HepG2 (cell line): ENCODE data around the gene PPP3CB. TPM values are rescaled to one million over a fixed set of nuclear protein-coding genes. Genes with fewer than 3 reads are reported as not detected.
A peak's percentile ranks its signal among the peaks of the same experiment; 100 is the strongest.

Experiments
- CREM ChIP-seq, 2 experiments: sonication (generic) in 1 of 2; formaldehyde crosslinking in 1 of 2; IDR thresholded peaks; 2 replicates each; pipeline versions ENCODE4 v1.4.0 to v1.6.1; 2016 to 2020; ENCODE audit warnings: antibody characterized with exemption in 1 of 2, mild to moderate bottlenecking in 1 of 2, missing genetic modification reagents in 1 of 2
- FOXJ3 ChIP-seq: sonication (generic); formaldehyde crosslinking; IDR thresholded peaks from 2 replicates; pipeline ENCODE4 v1.4.0; 2020; ENCODE audit warnings: missing genetic modification reagents, mild to moderate bottlenecking, borderline replicate concordance
- GATA4 ChIP-seq: sonication (generic); IDR thresholded peaks from 2 replicates; pipeline ENCODE4 v1.6.1; 2016; ENCODE audit warnings: antibody characterized with exemption, low read depth, borderline replicate concordance
- MAZ ChIP-seq, 2 experiments: sonication (generic) in 1 of 2; formaldehyde crosslinking in 1 of 2; IDR thresholded peaks; 2 replicates each; pipeline versions ENCODE4 v1.5.0 to v1.6.1; 2012 to 2020; ENCODE audit warnings: low read depth in 2 of 2, mild to moderate bottlenecking in 2 of 2, borderline replicate concordance in 1 of 2, improper control_type of control experiment in 1 of 2, low read length in 1 of 2, missing genetic modification reagents in 1 of 2, moderate library complexity in 1 of 2
- MXI1 ChIP-seq: IDR thresholded peaks from 3 replicates; pipeline ENCODE4 v1.6.1; 2012; ENCODE audit warnings: low read depth, low read length, inconsistent platforms, borderline replicate concordance
- NR2F1 ChIP-seq, 2 experiments: fragments of 450-650 bp in 1 of 2; formaldehyde crosslinking in 1 of 2; IDR thresholded peaks; 2 replicates each; pipeline versions ENCODE4 v1.5.0 to v1.6.1; 2016 to 2020; ENCODE audit warnings: mild to moderate bottlenecking in 1 of 2, missing compliant biosample characterization in 1 of 2, missing genetic modification reagents in 1 of 2, moderate library complexity in 1 of 2
- SMAD1 ChIP-seq: sonication (generic); formaldehyde crosslinking; IDR thresholded peaks from 2 replicates; pipeline ENCODE4 v1.4.0; 2020; ENCODE audit warnings: missing genetic modification reagents, low read depth, mild to moderate bottlenecking, borderline replicate concordance
- SNRNP70 ChIP-seq: fragments of 200-400 bp; formaldehyde crosslinking; IDR thresholded peaks from 2 replicates; pipeline ENCODE4 v1.6.1; 2017; ENCODE audit warnings: mild to moderate bottlenecking, low read depth, low read length, moderate library complexity
- TMF1 ChIP-seq: sonication (generic); formaldehyde crosslinking; IDR thresholded peaks from 2 replicates; pipeline ENCODE4 v1.8.1; 2022; ENCODE audit warnings: low read depth, missing genetic modification reagents
- ZFYVE20 ChIP-seq: sonication (generic); formaldehyde crosslinking; IDR thresholded peaks from 2 replicates; pipeline ENCODE4 v1.8.0; 2023; ENCODE audit warnings: low read depth, mild to moderate bottlenecking, moderate library complexity, missing genetic modification reagents, borderline replicate concordance
- ZMAT5 ChIP-seq: sonication (generic); formaldehyde crosslinking; IDR thresholded peaks from 2 replicates; pipeline ENCODE4 v1.5.0; 2020; ENCODE audit warnings: mild to moderate bottlenecking, low read depth, missing genetic modification reagents, borderline replicate concordance
- ZNF296 ChIP-seq: sonication (generic); formaldehyde crosslinking; conservative IDR thresholded peaks from 2 replicates; pipeline ENCODE4 v1.5.0; 2020; ENCODE audit warnings: mild to moderate bottlenecking, missing genetic modification reagents
- ZNF512B ChIP-seq: sonication (generic); formaldehyde crosslinking; IDR thresholded peaks from 2 replicates; pipeline ENCODE4 v1.5.1; 2020; ENCODE audit warnings: missing genetic modification reagents, mild to moderate bottlenecking, borderline replicate concordance
- ZNF550 ChIP-seq: sonication (generic); formaldehyde crosslinking; IDR thresholded peaks from 2 replicates; pipeline ENCODE4 v1.4.0; 2020; ENCODE audit warnings: mild to moderate bottlenecking, missing genetic modification reagents, borderline replicate concordance
- ZNF558 ChIP-seq: sonication (generic); formaldehyde crosslinking; IDR thresholded peaks from 2 replicates; pipeline ENCODE4 v1.9.0; 2022; ENCODE audit warnings: mild to moderate bottlenecking, missing genetic modification reagents, borderline replicate concordance
- ZNF562 ChIP-seq: sonication (generic); formaldehyde crosslinking; IDR thresholded peaks from 2 replicates; pipeline ENCODE4 v1.8.0; 2022; ENCODE audit warnings: missing genetic modification reagents, borderline replicate concordance
- ZNF616 ChIP-seq: sonication (generic); formaldehyde crosslinking; IDR thresholded peaks from 2 replicates; pipeline ENCODE4 v1.5.0; 2020; ENCODE audit warnings: low read depth, mild to moderate bottlenecking, missing genetic modification reagents
- ZSCAN9 ChIP-seq: IDR thresholded peaks from 2 replicates; pipeline ENCODE4 v1.6.1; 2016; ENCODE audit warnings: borderline replicate concordance
- polyA plus RNA-seq, 8 experiments: library from polyadenylated mRNA; depleted of rRNA in 3 of 8; stranded (reverse) in 7 of 8; unstranded in 1 of 8; fragments of >200 nt; fragmentation: Illumina TruSeq in 4 of 8; extraction: Trizol in 4 of 8; gene quantifications; 2 replicates each; pipeline versions ENCODE4 v1.2.1 to v1.2.3, GENCODE V29; 2011 to 2016; ENCODE audit warnings: low read depth in 4 of 8, missing spikeins in 1 of 8, mixed read lengths in 1 of 8; ENCODE audit not compliant: insufficient read depth in 1 of 8
- total RNA-seq, 5 experiments: library from RNA; depleted of rRNA; stranded (reverse); fragments of >200 nt; fragmentation: Illumina TruSeq; extraction: Trizol; gene quantifications; 2 replicates each; pipeline ENCODE4 v1.2.3, GENCODE V29; 2016; ENCODE audit warnings: low read depth in 1 of 5
- TF ChIP-seq, protein P1 (sequence below): sonication (generic); formaldehyde crosslinking; IDR thresholded peaks from 2 replicates; pipeline ENCODE4; 2020; ENCODE audit warnings: missing genetic modification reagents, mild to moderate bottlenecking, borderline replicate concordance

The PPP3CB gene
- total and polyA plus RNA-seq, 2 of the 13 experiments (the other 11 are each of a cell fraction or from before 2014, with no cell fraction given): 8.7 to 11.4 TPM

DNA sequence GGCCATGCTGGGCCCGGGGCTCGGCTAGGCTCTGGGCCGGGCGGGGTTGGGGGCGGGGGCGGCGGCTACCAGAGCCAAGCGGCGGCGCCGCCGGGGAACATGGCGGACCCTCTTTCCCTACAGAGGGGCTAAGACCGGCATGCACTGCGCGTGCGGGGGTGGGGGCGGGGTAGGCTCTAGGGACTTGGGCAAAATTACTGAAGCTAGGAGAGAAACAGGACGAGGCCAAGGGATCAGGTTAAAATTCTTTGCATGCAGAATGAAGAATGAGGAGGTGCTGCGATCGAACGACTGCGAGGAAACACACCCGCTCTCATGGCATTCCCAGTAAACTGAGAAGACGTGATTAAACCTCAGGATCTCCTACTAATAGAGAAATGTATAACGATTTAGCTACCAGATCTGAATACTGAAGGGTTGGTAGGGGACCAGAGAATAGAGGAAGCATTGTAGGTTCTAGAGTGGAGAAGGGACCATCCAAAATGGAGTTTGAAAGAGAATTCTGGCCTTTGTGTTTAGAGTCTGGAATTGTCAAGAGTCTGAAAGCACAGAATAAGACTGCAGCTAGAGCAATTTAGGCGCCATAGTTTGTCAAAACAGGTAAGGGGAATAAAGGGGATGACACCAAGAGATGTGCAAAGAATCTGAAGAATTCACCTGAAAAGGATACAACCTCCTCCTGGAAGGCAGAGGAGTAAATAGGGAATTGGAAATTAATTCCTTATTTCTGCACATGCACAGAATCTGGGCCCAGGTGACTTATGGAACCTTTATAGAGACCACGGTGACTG, at the start of gene PPP3CB (continued):
- TF ChIP-seq SNRNP70 (no peak), ZNF512B (no peak), ZSCAN9 (CRISPR knock-in tag) (0 out of 2 replicates have a peak, but pooled peaks have one; percentile 5), ZFYVE20 (no peak), SMAD1 (CRISPR knock-in tag) (no peak), ZMAT5 (CRISPR knock-in tag) (no peak), MAZ (IDR thresholded peaks at IDR 0.05; ENCODE audit: borderline replicate concordance, low read depth, low read length) (0 out of 2 replicates have a peak, but pooled peaks have one; percentile 7), MAZ (CRISPR knock-in tag; IDR thresholded peaks at IDR 0.05; ENCODE audit: low read depth) (no peak), FOXJ3 (no peak), ZNF296 (no peak), MXI1 (peak; percentile 61; the same call in 1 of the 3 replicates), ZNF562 (CRISPR knock-in tag) (no peak), CREM (IDR thresholded peaks at IDR 0.05) (peak; percentile 36; the same call in 1 of the 2 replicates), CREM (CRISPR knock-in tag; IDR thresholded peaks at IDR 0.05) (no peak), GATA4 (no peak), TMF1 (CRISPR knock-in tag) (no peak), ZNF550 (CRISPR knock-in tag) (no peak), ZNF616 (CRISPR knock-in tag) (no peak), ZNF558 (CRISPR knock-in tag) (no peak), NR2F1 (CRISPR knock-in tag; IDR thresholded peaks at IDR 0.05) (peak in 1 of 2 experiments; percentile 12; a peak in 1 of 4 replicates)
- TF ChIP-seq, protein P1, sequence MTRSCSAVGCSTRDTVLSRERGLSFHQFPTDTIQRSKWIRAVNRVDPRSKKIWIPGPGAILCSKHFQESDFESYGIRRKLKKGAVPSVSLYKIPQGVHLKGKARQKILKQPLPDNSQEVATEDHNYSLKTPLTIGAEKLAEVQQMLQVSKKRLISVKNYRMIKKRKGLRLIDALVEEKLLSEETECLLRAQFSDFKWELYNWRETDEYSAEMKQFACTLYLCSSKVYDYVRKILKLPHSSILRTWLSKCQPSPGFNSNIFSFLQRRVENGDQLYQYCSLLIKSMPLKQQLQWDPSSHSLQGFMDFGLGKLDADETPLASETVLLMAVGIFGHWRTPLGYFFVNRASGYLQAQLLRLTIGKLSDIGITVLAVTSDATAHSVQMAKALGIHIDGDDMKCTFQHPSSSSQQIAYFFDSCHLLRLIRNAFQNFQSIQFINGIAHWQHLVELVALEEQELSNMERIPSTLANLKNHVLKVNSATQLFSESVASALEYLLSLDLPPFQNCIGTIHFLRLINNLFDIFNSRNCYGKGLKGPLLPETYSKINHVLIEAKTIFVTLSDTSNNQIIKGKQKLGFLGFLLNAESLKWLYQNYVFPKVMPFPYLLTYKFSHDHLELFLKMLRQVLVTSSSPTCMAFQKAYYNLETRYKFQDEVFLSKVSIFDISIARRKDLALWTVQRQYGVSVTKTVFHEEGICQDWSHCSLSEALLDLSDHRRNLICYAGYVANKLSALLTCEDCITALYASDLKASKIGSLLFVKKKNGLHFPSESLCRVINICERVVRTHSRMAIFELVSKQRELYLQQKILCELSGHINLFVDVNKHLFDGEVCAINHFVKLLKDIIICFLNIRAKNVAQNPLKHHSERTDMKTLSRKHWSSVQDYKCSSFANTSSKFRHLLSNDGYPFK (CRISPR knock-in tag): peak; percentile 96
